K562 (cell line): ENCODE measurements around the gene MCCD1. TPM values are rescaled to one million over a fixed set of nuclear protein-coding genes. Genes with fewer than 3 reads are reported as not detected.

Experiments used
- ASH1L ChIP-seq: fragments of 450-650 bp; IDR thresholded peaks from 2 replicates; pipeline ENCODE4 v1.6.1; 2018; ENCODE audit warnings: borderline replicate concordance, mild to moderate bottlenecking, low read depth; ENCODE audit not compliant: partially characterized antibody
- COPS2 ChIP-seq: fragments of 450-650 bp; conservative IDR thresholded peaks from 2 replicates; pipeline ENCODE4 v1.6.1; 2016; ENCODE audit warnings: mild to moderate bottlenecking, moderate library complexity
- CREB1 ChIP-seq, 2 experiments: sonication (generic) in 1 of 2; formaldehyde crosslinking in 1 of 2; IDR thresholded peaks; 2 replicates each; pipeline versions ENCODE4 v1.6.1 to v1.8.0; 2012 to 2022; ENCODE audit warnings: inconsistent platforms in 1 of 2, mild to moderate bottlenecking in 1 of 2, missing genetic modification reagents in 1 of 2, moderate library complexity in 1 of 2
- CUX1 ChIP-seq: fragments of 200-800 bp; sonication (Bioruptor generic); IDR thresholded peaks from 2 replicates; pipeline ENCODE4 v1.6.1; 2016; ENCODE audit warnings: missing genetic modification characterization, missing compliant biosample characterization
- DNMT1 ChIP-seq: fragments of 450-650 bp; IDR thresholded peaks from 2 replicates; pipeline ENCODE4 v1.6.1; 2016; ENCODE audit warnings: antibody characterized with exemption, mild to moderate bottlenecking
- HDAC8 ChIP-seq: fragments of 450-650 bp; IDR thresholded peaks from 2 replicates; pipeline ENCODE4 v1.6.1; 2016; ENCODE audit warnings: mild to moderate bottlenecking, missing genetic modification characterization, moderate library complexity, missing compliant biosample characterization
- ILK ChIP-seq: fragments of 450-650 bp; IDR thresholded peaks from 2 replicates; pipeline ENCODE4 v1.6.1; 2016; ENCODE audit warnings: missing genetic modification characterization, low read depth, mild to moderate bottlenecking, missing compliant biosample characterization, moderate library complexity, borderline replicate concordance
- MAFF ChIP-seq: IDR thresholded peaks from 2 replicates; pipeline ENCODE4 v1.6.1; 2012; ENCODE audit warnings: low read length, improper control_type of control experiment
- MIER1 ChIP-seq: fragments of 450-650 bp; IDR thresholded peaks from 2 replicates; pipeline ENCODE4 v1.6.1; 2016; ENCODE audit warnings: antibody characterized with exemption, mild to moderate bottlenecking, low read depth
- NFIC ChIP-seq: fragments of 450-650 bp; IDR thresholded peaks from 2 replicates; pipeline ENCODE4 v1.6.1; 2017; ENCODE audit warnings: mild to moderate bottlenecking, inconsistent platforms
- PRPF4 ChIP-seq: fragments of 200-400 bp; formaldehyde crosslinking; IDR thresholded peaks from one replicate; pipeline ENCODE4 v1.6.1; 2017; ENCODE audit warnings: low read length, low read depth, mild to moderate bottlenecking; ENCODE audit not compliant: insufficient read depth, poor library complexity, severe bottlenecking
- RBM34 ChIP-seq: fragments of 200-400 bp; formaldehyde crosslinking; IDR thresholded peaks from 2 replicates; pipeline ENCODE4 v1.6.1; 2018; ENCODE audit warnings: low read length, borderline replicate concordance; ENCODE audit not compliant: insufficient read depth
- SNRNP70 ChIP-seq: fragments of 200-400 bp; formaldehyde crosslinking; optimal IDR thresholded peaks from 2 replicates; pipeline ENCODE3; 2017; ENCODE audit warnings: low read depth, low read length
- TRIM25 ChIP-seq: fragments of 450-650 bp; IDR thresholded peaks from 2 replicates; pipeline ENCODE4 v1.7.0; 2016; ENCODE audit warnings: borderline replicate concordance
- TRIM28 ChIP-seq: fragments of 450-650 bp; IDR thresholded peaks from 2 replicates; pipeline ENCODE4 v1.6.1; 2017
- XRCC5 ChIP-seq: fragments of 200-400 bp; formaldehyde crosslinking; IDR thresholded peaks from 2 replicates; pipeline ENCODE4 v1.6.1; 2017; ENCODE audit warnings: low read depth, mild to moderate bottlenecking, low read length
- ZNF764 ChIP-seq: fragments of 250-450 bp; sonication (Bioruptor Pico); IDR thresholded peaks from 2 replicates; pipeline ENCODE4 v1.4.0; 2020; ENCODE audit warnings: low read depth, mild to moderate bottlenecking, moderate library complexity
- polyA plus RNA-seq, 8 experiments: library from polyadenylated mRNA; depleted of rRNA in 4 of 8; stranded (reverse) in 5 of 8; unstranded in 3 of 8; fragments of >200 nt; fragmentation: Nextera tagmentation in 2 of 8; fragmentation: Illumina TruSeq in 1 of 8; extraction: Ambion mirVana in 2 of 8; extraction: Trizol in 1 of 8; gene quantifications; 2 replicates each; pipeline versions ENCODE4 v1.2.1 to v1.2.3, GENCODE V29; 2011 to 2014; ENCODE audit warnings: inconsistent platforms in 1 of 8, missing spikeins in 1 of 8
- total RNA-seq, 7 experiments: library from RNA; depleted of rRNA in 6 of 7; stranded (reverse); fragments of >200 nt in 6 of 7; fragmentation: Illumina TruSeq in 2 of 7; extraction: Trizol in 2 of 7; gene quantifications; 2 replicates each; pipeline versions ENCODE4 v1.2.1 to v1.2.3, GENCODE V29; 2011 to 2021; ENCODE audit warnings: low replicate concordance in 1 of 7
- TF ChIP-seq, protein P1 (sequence below): sonication (generic); formaldehyde crosslinking; IDR thresholded peaks from 2 replicates; pipeline ENCODE4 v1.8.0; 2022; ENCODE audit warnings: mild to moderate bottlenecking, missing genetic modification reagents, borderline replicate concordance

MCCD1 gene
- total and polyA plus RNA-seq, 9 of the 15 experiments (the other 6 are each of a cell fraction or from before 2014, with no cell fraction given): not detected

DNA sequence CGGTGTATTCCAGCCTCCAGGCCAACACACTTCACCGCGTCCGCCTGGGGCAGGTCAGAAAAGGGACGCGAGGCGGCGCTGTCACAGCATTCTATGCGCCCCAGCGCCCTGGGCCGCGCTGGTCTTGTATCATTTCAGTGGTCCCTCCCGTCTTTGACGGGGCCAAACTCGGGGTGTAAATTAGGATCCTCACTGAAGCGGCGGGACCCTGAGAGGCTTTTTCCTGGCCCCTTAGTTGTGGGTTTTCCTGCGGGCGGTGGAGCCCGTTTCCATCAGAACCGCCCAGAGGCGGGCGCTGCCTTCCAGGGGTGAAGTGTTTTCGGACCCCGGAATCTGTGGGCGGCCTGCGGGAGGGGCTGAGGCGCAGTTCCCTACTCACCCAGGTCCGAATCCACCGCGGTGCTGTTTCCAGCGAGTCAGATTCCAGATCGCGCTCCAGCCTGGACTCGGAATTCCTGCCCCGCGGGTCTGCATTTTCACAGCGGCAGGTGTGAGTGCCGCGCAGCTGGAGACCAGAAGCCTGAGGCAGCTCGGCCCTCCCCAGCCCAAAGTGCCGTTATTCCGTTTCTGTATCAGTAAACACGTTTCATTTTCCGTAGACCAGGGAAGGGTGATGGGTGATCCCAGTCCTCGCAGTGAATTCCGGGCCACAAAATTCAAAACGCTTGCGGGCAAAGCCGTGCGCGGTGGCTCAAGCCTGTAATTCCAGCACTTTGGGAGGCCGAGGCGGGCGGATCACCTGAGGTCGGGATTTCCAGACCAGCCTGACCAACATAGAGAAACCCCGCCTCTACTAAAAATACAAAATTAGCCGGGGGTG, 34.7 kb upstream of the MCCD1 start (continued):
- no peak for TF ChIP-seq TRIM25
- TF ChIP-seq CUX1: no peak
- no peak for TF ChIP-seq RBM34
- no peak for TF ChIP-seq HDAC8 (tag)
- no peak for TF ChIP-seq MIER1
- no peak for TF ChIP-seq TRIM28
- TF ChIP-seq CREB1 (IDR thresholded peaks at IDR 0.05): 0 out of 2 replicates have a peak, but pooled peaks have one; percentile 42
- TF ChIP-seq CREB1 (CRISPR knock-in tag; IDR thresholded peaks at IDR 0.05): peak; percentile 75
- no peak for TF ChIP-seq MAFF
- no peak for TF ChIP-seq ZNF764 (CRISPR knock-in tag)
- TF ChIP-seq XRCC5: peak; percentile 91
- TF ChIP-seq ASH1L: no peak
- TF ChIP-seq, protein P1, sequence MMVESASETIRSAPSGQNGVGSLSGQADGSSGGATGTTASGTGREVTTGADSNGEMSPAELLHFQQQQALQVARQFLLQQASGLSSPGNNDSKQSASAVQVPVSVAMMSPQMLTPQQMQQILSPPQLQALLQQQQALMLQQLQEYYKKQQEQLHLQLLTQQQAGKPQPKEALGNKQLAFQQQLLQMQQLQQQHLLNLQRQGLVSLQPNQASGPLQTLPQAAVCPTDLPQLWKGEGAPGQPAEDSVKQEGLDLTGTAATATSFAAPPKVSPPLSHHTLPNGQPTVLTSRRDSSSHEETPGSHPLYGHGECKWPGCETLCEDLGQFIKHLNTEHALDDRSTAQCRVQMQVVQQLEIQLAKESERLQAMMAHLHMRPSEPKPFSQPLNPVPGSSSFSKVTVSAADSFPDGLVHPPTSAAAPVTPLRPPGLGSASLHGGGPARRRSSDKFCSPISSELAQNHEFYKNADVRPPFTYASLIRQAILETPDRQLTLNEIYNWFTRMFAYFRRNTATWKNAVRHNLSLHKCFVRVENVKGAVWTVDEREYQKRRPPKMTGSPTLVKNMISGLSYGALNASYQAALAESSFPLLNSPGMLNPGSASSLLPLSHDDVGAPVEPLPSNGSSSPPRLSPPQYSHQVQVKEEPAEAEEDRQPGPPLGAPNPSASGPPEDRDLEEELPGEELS (CRISPR knock-in tag): 0 out of 2 replicates have a peak, but pooled peaks have one; percentile 50
- peak; percentile 23; the same call in 1 of the 2 replicates for TF ChIP-seq NFIC
- TF ChIP-seq DNMT1: no peak
- no peak for TF ChIP-seq PRPF4
- no peak for TF ChIP-seq SNRNP70
- TF ChIP-seq COPS2: no peak
- no peak for TF ChIP-seq ILK (tag)
